Esophagus squamous epithelium (tissue), 4 donors: Measurements from ENCODE around the gene COL7A1.

Source experiments
- POLR2A ChIP-seq, 4 donors: fragments of 450-650 bp; IDR thresholded peaks; one replicate each; pipeline ENCODE4 v1.6.1; 2017; ENCODE audit warnings: antibody characterized with exemption in 4 of 4, mild to moderate bottlenecking in 4 of 4, moderate library complexity in 3 of 4
- TF ChIP-seq, protein P1 (sequence below), 6 experiments: fragments of 450-650 bp in 4 of 6; fragments of 200-600 bp in 2 of 6; sonication (generic) in 2 of 6; IDR thresholded peaks; one replicate each; pipeline ENCODE4 v1.5.1; 2016 to 2019; ENCODE audit warnings: antibody characterized with exemption in 6 of 6, mild to moderate bottlenecking in 4 of 6, moderate library complexity in 4 of 6

DNA sequence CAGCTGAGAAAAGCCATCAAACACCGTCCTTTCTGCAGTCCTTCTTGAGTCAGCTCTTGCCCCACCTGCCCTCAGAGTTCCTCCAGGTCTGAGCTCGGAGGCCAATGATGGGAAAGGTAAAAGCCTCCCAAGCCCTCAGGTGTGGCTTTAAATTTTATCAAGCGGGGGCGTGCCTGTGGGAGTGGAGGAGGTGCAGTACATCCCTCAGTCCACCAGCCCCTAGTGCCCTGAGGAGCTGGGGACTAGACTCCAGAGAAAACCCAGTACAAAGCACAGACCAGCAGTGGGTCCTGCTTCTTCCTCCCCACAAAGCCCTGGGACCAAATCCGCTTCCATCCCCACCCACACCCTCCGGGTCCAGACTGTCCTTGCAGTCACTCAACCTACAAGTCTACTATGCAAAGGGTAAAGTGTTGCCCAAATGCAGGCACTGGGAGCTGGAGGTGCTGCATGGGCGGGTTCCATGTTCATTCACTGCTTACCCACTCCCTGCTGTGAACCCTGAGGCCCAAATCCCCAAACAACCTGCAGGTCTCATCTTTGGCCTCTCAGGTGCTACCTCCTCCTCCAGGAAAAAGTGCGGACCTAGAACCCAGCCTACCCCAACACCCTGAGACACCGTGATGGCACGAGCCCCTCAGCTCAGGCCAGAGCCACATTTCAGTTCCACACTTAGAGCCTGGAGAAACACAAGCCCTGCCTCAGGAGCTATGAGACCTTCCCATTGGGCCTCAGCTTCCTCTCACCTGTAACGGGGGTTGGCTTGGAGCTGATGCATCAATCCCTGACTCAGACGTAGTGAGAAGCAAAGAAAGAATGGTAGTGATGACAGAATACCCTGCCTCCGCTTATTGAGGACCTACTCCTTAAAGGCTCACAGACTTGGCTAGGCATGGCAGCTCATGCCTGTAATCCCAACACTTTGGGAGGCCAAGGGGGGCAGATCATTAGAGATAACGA is 41.0 kb downstream of the COL7A1 start:
- TF ChIP-seq, protein P1, sequence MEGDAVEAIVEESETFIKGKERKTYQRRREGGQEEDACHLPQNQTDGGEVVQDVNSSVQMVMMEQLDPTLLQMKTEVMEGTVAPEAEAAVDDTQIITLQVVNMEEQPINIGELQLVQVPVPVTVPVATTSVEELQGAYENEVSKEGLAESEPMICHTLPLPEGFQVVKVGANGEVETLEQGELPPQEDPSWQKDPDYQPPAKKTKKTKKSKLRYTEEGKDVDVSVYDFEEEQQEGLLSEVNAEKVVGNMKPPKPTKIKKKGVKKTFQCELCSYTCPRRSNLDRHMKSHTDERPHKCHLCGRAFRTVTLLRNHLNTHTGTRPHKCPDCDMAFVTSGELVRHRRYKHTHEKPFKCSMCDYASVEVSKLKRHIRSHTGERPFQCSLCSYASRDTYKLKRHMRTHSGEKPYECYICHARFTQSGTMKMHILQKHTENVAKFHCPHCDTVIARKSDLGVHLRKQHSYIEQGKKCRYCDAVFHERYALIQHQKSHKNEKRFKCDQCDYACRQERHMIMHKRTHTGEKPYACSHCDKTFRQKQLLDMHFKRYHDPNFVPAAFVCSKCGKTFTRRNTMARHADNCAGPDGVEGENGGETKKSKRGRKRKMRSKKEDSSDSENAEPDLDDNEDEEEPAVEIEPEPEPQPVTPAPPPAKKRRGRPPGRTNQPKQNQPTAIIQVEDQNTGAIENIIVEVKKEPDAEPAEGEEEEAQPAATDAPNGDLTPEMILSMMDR (IDR thresholded peaks at IDR 0.05): no peak
- TF ChIP-seq POLR2A (IDR thresholded peaks at IDR 0.05): no peak
